ENCODE data around the gene MAGOHB.

MAGOHB gene

DNA sequence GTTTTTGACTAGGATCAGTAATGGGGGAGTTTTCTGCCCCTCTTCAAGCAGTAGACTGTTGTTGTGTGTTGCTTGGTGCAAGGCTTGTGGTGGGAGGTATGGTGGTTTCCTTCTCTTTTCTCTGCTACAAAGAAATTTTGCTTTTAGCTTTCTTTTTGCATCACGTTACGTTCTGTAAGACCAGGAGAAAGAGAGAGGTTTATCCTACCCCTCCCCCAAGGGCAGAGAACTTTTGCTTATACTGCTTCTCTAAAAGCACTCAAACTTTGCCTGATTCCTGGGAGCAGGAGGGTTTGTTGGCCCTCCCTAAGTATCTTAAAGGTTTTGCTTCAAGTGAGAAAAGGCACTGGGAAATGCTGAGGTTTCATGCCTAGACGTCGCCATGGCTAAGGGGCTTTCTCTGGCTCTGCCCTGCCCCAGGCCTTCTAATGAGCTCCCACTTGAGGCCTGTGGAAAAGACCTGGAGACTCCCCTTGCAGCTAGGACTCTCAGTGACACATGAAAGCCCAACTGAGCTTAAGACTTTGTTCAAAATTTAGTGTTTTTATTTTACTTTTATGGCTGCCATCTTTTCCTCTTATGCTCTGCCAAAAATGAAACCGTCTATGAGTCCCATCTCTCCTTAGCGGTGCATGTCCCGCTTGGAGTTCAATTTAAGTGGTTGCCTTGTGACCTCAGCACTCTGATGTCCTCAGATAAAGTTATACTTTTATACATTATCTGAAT, 58.5 kb downstream of the MAGOHB start:
- no peak for DNase-seq (ENCODE audit: low spot score)

DNA sequence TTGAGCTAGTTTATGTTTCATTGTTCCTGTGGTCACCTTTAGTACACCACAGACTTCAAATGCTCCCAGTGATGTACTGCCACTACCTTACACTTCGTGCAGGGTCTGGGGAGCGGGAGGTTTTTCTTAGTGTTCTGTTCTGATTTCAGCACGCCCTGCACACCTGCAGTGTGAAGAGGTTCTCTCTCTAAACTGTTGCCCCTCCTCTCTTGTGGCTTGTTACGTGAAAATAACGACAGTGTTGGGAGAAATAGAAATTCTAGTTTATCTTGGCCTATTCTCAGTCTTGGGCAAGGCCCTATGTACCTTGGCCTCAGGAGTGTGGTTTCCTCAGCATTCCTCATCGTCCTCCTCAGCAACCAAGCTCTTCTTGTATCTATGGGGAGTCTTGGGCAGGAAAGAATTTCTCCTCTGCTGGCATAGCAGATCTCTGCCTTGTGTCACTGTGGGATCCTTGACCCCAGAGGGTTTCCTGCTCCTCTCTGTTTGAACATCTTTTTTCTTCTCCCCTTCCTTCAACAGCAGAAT, 59.1 kb downstream of the MAGOHB start:
- no peak for DNase-seq (ENCODE audit: low spot score)
